Measurements from ENCODE around the gene HIPK4. TPM values are rescaled to one million over a fixed set of nuclear protein-coding genes. Genes with fewer than 3 reads are reported as not detected.

The HIPK4 gene
- total RNA-seq, 1 donor from 2014 or later, result 0.21 TPM

DNA sequence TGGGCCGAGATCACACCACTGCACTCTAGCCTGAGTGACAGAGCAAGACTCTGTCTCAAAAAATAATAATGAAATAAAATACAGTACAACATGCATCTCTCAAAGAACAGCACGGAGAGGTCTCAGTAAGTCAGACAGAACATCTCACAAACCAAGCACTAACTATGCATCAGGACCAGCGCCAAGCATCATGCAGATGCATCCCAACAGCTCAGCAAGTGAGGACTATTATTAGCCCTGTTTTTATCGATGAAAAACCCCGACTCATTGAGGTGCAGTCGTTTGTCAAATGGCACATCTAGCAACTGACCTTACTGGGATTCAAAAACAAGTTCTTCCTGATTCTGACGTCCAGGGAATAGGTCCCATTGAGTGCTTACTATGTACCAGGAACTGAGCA lies 45.6 kb downstream of the HIPK4 start:
- no peak overlapping the region for H3K4me3 ChIP-seq
- H3K4me1 ChIP-seq, result peaks cover 27% of the 10 kb centered on the region
- ATAC-seq (no peak), DNase-seq (no peak)
- TF ChIP-seq, protein P1, sequence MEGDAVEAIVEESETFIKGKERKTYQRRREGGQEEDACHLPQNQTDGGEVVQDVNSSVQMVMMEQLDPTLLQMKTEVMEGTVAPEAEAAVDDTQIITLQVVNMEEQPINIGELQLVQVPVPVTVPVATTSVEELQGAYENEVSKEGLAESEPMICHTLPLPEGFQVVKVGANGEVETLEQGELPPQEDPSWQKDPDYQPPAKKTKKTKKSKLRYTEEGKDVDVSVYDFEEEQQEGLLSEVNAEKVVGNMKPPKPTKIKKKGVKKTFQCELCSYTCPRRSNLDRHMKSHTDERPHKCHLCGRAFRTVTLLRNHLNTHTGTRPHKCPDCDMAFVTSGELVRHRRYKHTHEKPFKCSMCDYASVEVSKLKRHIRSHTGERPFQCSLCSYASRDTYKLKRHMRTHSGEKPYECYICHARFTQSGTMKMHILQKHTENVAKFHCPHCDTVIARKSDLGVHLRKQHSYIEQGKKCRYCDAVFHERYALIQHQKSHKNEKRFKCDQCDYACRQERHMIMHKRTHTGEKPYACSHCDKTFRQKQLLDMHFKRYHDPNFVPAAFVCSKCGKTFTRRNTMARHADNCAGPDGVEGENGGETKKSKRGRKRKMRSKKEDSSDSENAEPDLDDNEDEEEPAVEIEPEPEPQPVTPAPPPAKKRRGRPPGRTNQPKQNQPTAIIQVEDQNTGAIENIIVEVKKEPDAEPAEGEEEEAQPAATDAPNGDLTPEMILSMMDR (IDR thresholded peaks at IDR 0.05), result no peak
- no peak overlapping the region for H3K27ac ChIP-seq
- H3K9me3 ChIP-seq, result no peaks in the 10 kb centered on the region
- no peaks in the 10 kb centered on the region for H3K27me3 ChIP-seq (ENCODE audit: low read depth)
- peaks cover 14% of the 10 kb centered on the region for H3K36me3 ChIP-seq
- intact Hi-C loops (cut with DNase I), result no loop called here

DNA sequence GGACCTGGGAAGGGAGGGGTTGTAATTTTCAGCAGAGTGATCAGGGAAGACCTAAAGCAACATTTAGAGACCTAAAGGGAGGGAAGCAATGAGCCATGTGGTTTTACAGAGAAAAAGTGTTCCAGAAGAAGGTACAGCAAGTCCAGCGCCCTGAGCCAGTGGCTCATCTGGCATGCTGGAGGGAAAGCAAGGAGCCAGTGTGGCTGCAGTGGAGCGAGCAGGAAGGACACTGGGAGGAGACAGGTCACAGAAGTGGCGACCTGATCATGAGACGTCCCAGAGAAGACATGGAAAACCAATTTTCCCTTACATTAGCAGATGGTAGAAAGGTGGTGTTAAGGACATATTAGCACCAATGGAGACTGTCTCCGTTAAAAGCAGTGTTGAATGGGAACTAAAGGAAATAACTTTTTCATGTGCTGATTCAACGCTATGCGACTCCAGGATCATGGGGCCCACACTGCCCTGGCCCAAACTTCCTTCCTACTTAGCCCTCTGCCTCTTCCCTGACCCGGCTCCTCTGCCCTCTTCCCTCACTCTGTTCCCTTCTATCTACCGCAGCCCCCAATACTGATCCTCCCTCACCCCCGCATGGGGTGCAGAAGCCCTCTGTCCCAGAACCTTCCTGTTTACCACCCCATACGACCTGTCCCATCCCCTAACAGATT lies 47.2 kb downstream of the HIPK4 start:
- H3K27ac ChIP-seq, result peak overlapping the region; percentile 4
- intact Hi-C loops (cut with DNase I), result no loop called here

DNA sequence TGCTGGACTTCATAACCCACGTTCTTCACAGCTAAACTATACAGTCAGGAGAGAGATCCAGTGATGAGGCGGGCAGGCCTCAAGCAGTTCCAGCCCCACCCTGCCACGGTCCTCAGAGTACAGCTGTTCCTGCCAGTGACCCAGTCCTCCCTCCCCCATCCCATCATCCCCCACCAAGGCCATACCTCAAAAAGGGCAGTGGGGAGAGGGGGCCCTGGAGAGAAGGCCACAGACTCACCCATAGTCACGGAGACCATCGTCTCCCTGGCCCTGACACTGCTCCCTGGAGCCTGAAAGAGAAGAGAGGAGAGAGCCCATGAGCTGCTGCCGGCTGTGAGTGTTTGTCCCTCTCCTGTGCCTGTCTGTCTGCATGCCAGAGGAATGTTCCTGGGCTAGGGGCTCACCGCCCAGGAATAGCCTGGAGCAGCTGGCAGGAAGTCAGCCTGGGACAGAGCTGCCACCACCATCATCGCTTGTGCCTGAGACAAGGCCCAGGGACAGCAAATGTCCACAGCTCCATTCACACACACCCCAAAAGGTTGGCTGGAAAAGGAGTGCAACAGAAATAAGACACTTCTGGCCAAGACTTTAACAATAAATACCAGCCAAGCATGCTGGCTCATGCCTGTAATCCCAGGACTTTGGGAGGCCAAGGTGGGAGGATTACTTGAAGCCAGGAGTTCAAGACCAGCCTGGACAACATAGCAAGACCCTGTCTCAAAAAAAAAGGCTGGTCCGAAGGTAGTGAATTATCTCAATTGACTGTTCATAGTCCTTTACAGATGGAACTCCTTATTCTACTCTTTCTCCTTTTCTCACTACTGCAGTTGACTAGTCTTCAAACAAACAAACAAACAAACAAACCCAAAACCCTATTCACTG lies 48.1 kb downstream of the HIPK4 start:
- TF ChIP-seq, protein P1 (IDR thresholded peaks at IDR 0.05), result no peak
- Histone ChIP-seq H3K36me3 (peaks cover 31% of the 10 kb centered on the region), H3K27me3 (ENCODE audit: low read depth) (no peaks in the 10 kb centered on the region), H3K9me3 (no peaks in the 10 kb centered on the region), H3K4me3 (peak overlapping the region; percentile 8), H3K27ac (peak overlapping the region; percentile 76), H3K4me1 (peaks cover 12% of the 10 kb centered on the region)
- DNase-seq (peak; percentile 72), ATAC-seq (peak; percentile 89 to 92)
- intact Hi-C loops (cut with DNase I), result no loop called here

More for the DNA sequence above, 47.2 kb downstream of the HIPK4 start:
- no peaks in the 10 kb centered on the region for H3K9me3 ChIP-seq
- no peak overlapping the region for H3K4me3 ChIP-seq
- no peak for ATAC-seq
- TF ChIP-seq, protein P1 (IDR thresholded peaks at IDR 0.05), result no peak
- peaks cover 21% of the 10 kb centered on the region for H3K4me1 ChIP-seq
- no peaks in the 10 kb centered on the region for H3K27me3 ChIP-seq (ENCODE audit: low read depth)
- DNase-seq, result no peak
- H3K36me3 ChIP-seq, result peaks cover 28% of the 10 kb centered on the region

DNA sequence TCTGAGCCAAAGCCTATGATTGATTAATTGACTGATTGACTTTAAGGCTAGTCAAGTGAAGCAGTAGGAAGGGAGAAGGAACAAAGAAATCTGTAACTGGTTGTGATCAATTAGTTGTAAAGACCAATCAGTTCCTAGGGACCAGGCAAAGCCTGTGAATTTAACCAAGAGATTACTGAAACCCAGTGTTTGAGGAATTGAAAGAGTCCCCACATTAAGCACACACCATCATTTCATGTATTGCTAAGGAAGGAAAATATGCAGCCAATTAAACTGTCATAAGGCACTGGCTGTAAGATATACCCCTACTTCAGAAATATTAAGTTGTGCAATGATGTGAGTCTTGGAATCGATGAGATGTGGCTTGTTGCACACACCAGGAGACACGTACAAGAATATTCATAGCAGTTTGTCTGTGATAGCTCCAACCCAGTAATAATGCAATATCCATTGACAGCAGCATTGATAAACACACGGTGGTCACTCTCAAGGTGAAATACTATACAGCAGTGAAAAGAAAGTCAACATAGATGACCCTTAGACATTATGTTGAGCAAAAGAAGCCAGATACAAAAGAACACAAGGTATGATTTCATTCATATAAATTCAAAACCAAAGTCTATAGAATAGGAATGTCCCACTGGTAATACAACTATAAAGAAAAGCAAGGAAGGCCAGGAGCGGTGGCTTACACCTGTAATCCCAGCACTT lies 50.8 kb downstream of the HIPK4 start:
- intact Hi-C loops (cut with DNase I), result no loop called here

DNA sequence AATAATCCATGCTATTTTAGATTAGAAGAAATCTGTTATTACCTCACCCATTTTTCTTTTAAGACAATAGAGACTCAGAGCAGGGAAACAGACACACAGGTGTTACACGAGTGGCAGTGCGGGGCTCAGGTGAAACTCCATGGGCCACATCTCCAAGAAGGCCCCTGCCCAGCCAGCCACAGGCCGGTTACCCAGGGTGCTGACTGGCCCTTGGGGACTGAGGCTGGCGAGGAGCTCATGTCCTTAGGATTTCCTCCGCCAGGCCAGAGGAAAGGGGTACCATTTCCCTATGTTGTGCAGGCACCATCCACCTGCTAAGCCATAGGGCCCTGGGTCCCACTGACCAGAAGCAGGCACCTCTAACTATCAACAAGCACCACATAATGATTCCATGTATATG lies 52.4 kb downstream of the HIPK4 start:
- Histone ChIP-seq H3K36me3 (peaks cover 62% of the 10 kb centered on the region), H3K4me3 (no peak overlapping the region), H3K9me3 (no peaks in the 10 kb centered on the region), H3K4me1 (peaks cover 9% of the 10 kb centered on the region), H3K27me3 (ENCODE audit: low read depth) (no peaks in the 10 kb centered on the region), H3K27ac (no peak overlapping the region)
- DNase-seq (no peak), ATAC-seq (no peak)
- TF ChIP-seq, protein P1 (IDR thresholded peaks at IDR 0.05), result no peak
- intact Hi-C loops (cut with DNase I), result no loop called here

More for the DNA sequence above, 50.8 kb downstream of the HIPK4 start:
- no peak for DNase-seq
- Histone ChIP-seq H3K27me3 (ENCODE audit: low read depth) (no peaks in the 10 kb centered on the region), H3K9me3 (no peaks in the 10 kb centered on the region), H3K4me3 (no peak overlapping the region), H3K36me3 (peaks cover 50% of the 10 kb centered on the region), H3K4me1 (peaks cover 9% of the 10 kb centered on the region), H3K27ac (no peak overlapping the region)
- TF ChIP-seq, protein P1 (IDR thresholded peaks at IDR 0.05), result no peak
- no peak for ATAC-seq
